ENCODE results near the gene BARX1. TPM values are rescaled to one million over a fixed set of nuclear protein-coding genes. Genes with fewer than 3 reads are reported as not detected.
A peak's percentile ranks its signal among the peaks of the same experiment; 100 is the strongest.

Gene BARX1
- not detected in 2 replicates for total RNA-seq

- intact Hi-C loops (cut with micrococcal nuclease) = loop anchor here (5.0 kb wide), 1 partner anchor 1078 kb away; the partner anchor contains the start of gene ZNF484
- H3K27ac Mint-ChIP-seq = no peak within 1 kb of the TSS
- peaks cover 58% of the 10 kb centered on the region for H3K27me3 Mint-ChIP-seq
- H3K9me3 Mint-ChIP-seq = no peaks in the 10 kb centered on the region
- peak within 1 kb of the TSS; percentile 80 for H3K4me3 Mint-ChIP-seq
- H3K4me1 Mint-ChIP-seq = peaks cover 62% of the 10 kb centered on the region
- ATAC-seq (ENCODE audit: low read depth) = peak; percentile 32
- ChIA-PET POLR2A (no interaction called here), CTCF (no interaction called here)
- DNase-seq = no peak
- TF ChIP-seq CTCF (IDR thresholded peaks at IDR 0.05) = no peak
- H3K36me3 Mint-ChIP-seq (ENCODE audit: low read depth) = no peaks in the 10 kb centered on the region
These were observed at the start of gene BARX1 for GRCh38 chr9:93955111-93955980. TSS of gene BARX1 (minus strand) at chr9:93955355. CDS start at chr9:93955146, 209 bp downstream.

- no peaks in the 10 kb centered on the region for H3K36me3 Mint-ChIP-seq (ENCODE audit: low read depth)
- POLR2A ChIA-PET = no interaction called here
- peaks cover 23% of the 10 kb centered on the region for H3K27me3 Mint-ChIP-seq
- no peak for ATAC-seq (ENCODE audit: low read depth)
- TF ChIP-seq CTCF (IDR thresholded peaks at IDR 0.05) = no peak
- H3K4me3 Mint-ChIP-seq = no peak overlapping the region
- intact Hi-C loops (cut with micrococcal nuclease) = no loop called here
- H3K9me3 Mint-ChIP-seq = peaks cover 8% of the 10 kb centered on the region
- H3K27ac Mint-ChIP-seq = no peak overlapping the region
- no peak for DNase-seq
- CTCF ChIA-PET = interaction anchor here (2.7 kb wide), 1 partner anchor 11 kb away, joined by 13 read pairs; no protein-coding TSS in a partner anchor
- no peaks in the 10 kb centered on the region for H3K4me1 Mint-ChIP-seq
These were observed 47.4 kb upstream of the BARX1 start for GRCh38 chr9:94002316-94003140.

- peaks cover 16% of the 10 kb centered on the region for H3K27me3 Mint-ChIP-seq
- H3K4me3 Mint-ChIP-seq = no peak overlapping the region
- intact Hi-C loops (cut with micrococcal nuclease) = no loop called here
- H3K9me3 Mint-ChIP-seq = no peaks in the 10 kb centered on the region
- H3K27ac Mint-ChIP-seq = no peak overlapping the region
- no peaks in the 10 kb centered on the region for H3K4me1 Mint-ChIP-seq
- no peak for ATAC-seq (ENCODE audit: low read depth)
- no peaks in the 10 kb centered on the region for H3K36me3 Mint-ChIP-seq (ENCODE audit: low read depth)
- CTCF ChIA-PET = no interaction called here
- TF ChIP-seq CTCF (IDR thresholded peaks at IDR 0.05) = no peak
- POLR2A ChIA-PET = no interaction called here
- no peak for DNase-seq
These were observed 41.7 kb upstream of the BARX1 start for GRCh38 chr9:93996863-93997262.

- POLR2A ChIA-PET = no interaction called here
- no peaks in the 10 kb centered on the region for H3K36me3 Mint-ChIP-seq (ENCODE audit: low read depth)
- no peak for ATAC-seq (ENCODE audit: low read depth)
- CTCF ChIA-PET = no interaction called here
- H3K27ac Mint-ChIP-seq = no peak overlapping the region
- no peak for TF ChIP-seq CTCF (IDR thresholded peaks at IDR 0.05)
- H3K27me3 Mint-ChIP-seq = peaks cover 16% of the 10 kb centered on the region
- H3K4me1 Mint-ChIP-seq = no peaks in the 10 kb centered on the region
- no peak for DNase-seq
- H3K9me3 Mint-ChIP-seq = no peaks in the 10 kb centered on the region
- no peak overlapping the region for H3K4me3 Mint-ChIP-seq
- intact Hi-C loops (cut with micrococcal nuclease) = no loop called here
These were observed 41.2 kb upstream of the BARX1 start for GRCh38 chr9:93996367-93996766.

GRCh38 chr9:93994545-93994944 lies 39.4 kb upstream of the BARX1 start:
- DNase-seq (no peak), ATAC-seq (ENCODE audit: low read depth) (no peak)
- Mint-ChIP-seq H3K27ac (no peak overlapping the region), H3K27me3 (peaks cover 22% of the 10 kb centered on the region), H3K4me3 (no peak overlapping the region), H3K36me3 (ENCODE audit: low read depth) (no peaks in the 10 kb centered on the region), H3K4me1 (no peaks in the 10 kb centered on the region), H3K9me3 (peaks cover 11% of the 10 kb centered on the region)
- ChIA-PET CTCF (no interaction called here), POLR2A (no interaction called here)
- no peak for TF ChIP-seq CTCF (IDR thresholded peaks at IDR 0.05)
- intact Hi-C loops (cut with micrococcal nuclease) = no loop called here
